Measurements from ENCODE around the gene AGXT.
A peak's percentile ranks its signal among the peaks of the same experiment; 100 is the strongest.

The AGXT gene

GRCh38 chr2:240885566-240885965 is 16.9 kb downstream of the AGXT start:
- no peak for DNase-seq (ENCODE audit: low read depth in 3 of 3)

GRCh38 chr2:240886023-240886565 is 17.5 kb downstream of the AGXT start:
- no peak for DNase-seq (ENCODE audit: low read depth in 3 of 3)

- no peak for DNase-seq (ENCODE audit: low read depth in 3 of 3)
Measured at GRCh38 chr2:240886678-240887609, 18.3 kb downstream of the AGXT start.

- DNase-seq (ENCODE audit: low read depth in 3 of 3), result no peak
Measured at GRCh38 chr2:240887631-240888030, 19.0 kb downstream of the AGXT start.

GRCh38 chr2:240888130-240888889 is 19.7 kb downstream of the AGXT start:
- DNase-seq (ENCODE audit: low read depth in 3 of 3), result no peak

GRCh38 chr2:240888890-240889573 is 20.4 kb downstream of the AGXT start:
- DNase-seq (ENCODE audit: low read depth in 3 of 3), result no peak

- DNase-seq (ENCODE audit: low read depth in 3 of 3), result no peak
Measured at GRCh38 chr2:240889601-240890560, 21.3 kb downstream of the AGXT start.

GRCh38 chr2:240890691-240891090 is 22.1 kb downstream of the AGXT start:
- DNase-seq (ENCODE audit: low read depth in 3 of 3), result no peak

- no peak for DNase-seq (ENCODE audit: low read depth in 3 of 3)
Measured at GRCh38 chr2:240891492-240892340, 23.1 kb downstream of the AGXT start.

GRCh38 chr2:240892356-240892755 is 23.7 kb downstream of the AGXT start:
- DNase-seq (ENCODE audit: low read depth in 3 of 3), result no peak

GRCh38 chr2:240892925-240893324 is 24.3 kb downstream of the AGXT start:
- no peak for DNase-seq (ENCODE audit: low read depth in 3 of 3)

- peak; percentile 9 to 37 (median 35) for DNase-seq (ENCODE audit: low read depth in 3 of 3)
Measured at GRCh38 chr2:240893363-240893844, 24.8 kb downstream of the AGXT start.

GRCh38 chr2:240894006-240894405 is 25.4 kb downstream of the AGXT start:
- DNase-seq (ENCODE audit: low read depth in 3 of 3), result no peak

GRCh38 chr2:240894836-240895558 is 26.4 kb downstream of the AGXT start:
- DNase-seq (ENCODE audit: low read depth in 3 of 3), result no peak

GRCh38 chr2:240895656-240896388 is 27.2 kb downstream of the AGXT start, which contains the start of gene MAB21L4:
MAB21L4 (minus strand) TSS chr2:240896156; CDS start chr2:240895997, 159 bp downstream.
- DNase-seq (ENCODE audit: low read depth in 3 of 3), result no peak

- no peak for DNase-seq (ENCODE audit: low read depth in 3 of 3)
Measured at GRCh38 chr2:240896394-240896793, 27.8 kb downstream of the AGXT start.

GRCh38 chr2:240896871-240897692 is 28.5 kb downstream of the AGXT start:
- DNase-seq (ENCODE audit: low read depth in 3 of 3), result no peak

All from stimulated activated CD4-positive, alpha-beta T cell treated with anti-CD3 and anti-CD28 coated beads, TNF-alpha, amount 100 ng/mL, for 4 hours (primary cell).